Left cardiac atrium (tissue), 4 donors: ENCODE data around the gene BICDL1. TPM values are rescaled to one million over a fixed set of nuclear protein-coding genes. Genes with fewer than 3 reads are reported as not detected.
"Not testable (repeated sequence)": the region's sequence is repeated elsewhere in the genome, so short reads cannot be mapped to it uniquely, and the experiment has no call there.

Experiments used
- ATAC-seq, 2 donors: fragments of 200-7000 bp; cut with Tn5 transposase; one replicate each; pipeline ENCODE4 v1.9.1; 2020; ENCODE audit warnings: mild to moderate bottlenecking in 2 of 2, moderate library complexity in 2 of 2
- DNase-seq: peaks from one replicate; pipeline ENCODE4 v3.0.0-alpha.2; 2020
- intact Hi-C, 2 donors: fragments of 100-400 bp; cut with DNase I; formaldehyde crosslinking; loops; one replicate each; pipeline versions ENCODE4 v1.14.1 to v1.15.1; 2022 to 2023
- total RNA-seq, 2 donors: library from RNA; stranded (reverse); fragmentation: NEBNext Ultra II Directional; extraction: Animal tissue kit (Norgen Biotek cat#: 25700); gene quantifications; one replicate each; pipeline ENCODE4 v1.2.1, GENCODE V29; 2021
- donor health status: DM: no; HTN: yes; CAD: no.
- donor health status: DM: no; HTN: yes; CAD: no; lungs with severe emphysema.
- donor health status: DM: yes; HTN: yes; CAD: no.
- donor health status: Dilated cardiomyopathy.

Gene BICDL1
- total RNA-seq, 2 donors from 2014 or later: 12.6 to 13.4 TPM

GRCh38 chr12:120041386-120042231 lies 52.6 kb downstream of the BICDL1 start:
- intact Hi-C loops: no loop called here
- DNase-seq (no peak), ATAC-seq (no peak)

- intact Hi-C loops, ATAC-seq, DNase-seq: not testable (repeated sequence)
These were observed 56.3 kb downstream of the BICDL1 start for GRCh38 chr12:120045367-120045766.

- DNase-seq (no peak), ATAC-seq (no peak)
- intact Hi-C loops: no loop called here
These were observed 58.0 kb downstream of the BICDL1 start for GRCh38 chr12:120047072-120047471.

- DNase-seq: no peak
- ATAC-seq: no peak
- intact Hi-C loops: no loop called here
These were observed 59.2 kb downstream of the BICDL1 start for GRCh38 chr12:120048263-120048662.

GRCh38 chr12:120049426-120049825 lies 60.4 kb downstream of the BICDL1 start:
- intact Hi-C loops: no loop called here
- ATAC-seq: no peak
- no peak for DNase-seq

GRCh38 chr12:120051535-120051934 lies 62.5 kb downstream of the BICDL1 start:
- no peak for DNase-seq
- intact Hi-C loops: no loop called here
- ATAC-seq: no peak

GRCh38 chr12:120054293-120054692 lies 65.3 kb downstream of the BICDL1 start:
- DNase-seq (no peak), ATAC-seq (no peak)
- intact Hi-C loops: no loop called here

- DNase-seq (no peak), ATAC-seq (peak in 1 of 2 donors; percentile 77)
- intact Hi-C loops: no loop called here
These were observed 66.4 kb downstream of the BICDL1 start for GRCh38 chr12:120055231-120056000.

- DNase-seq (no peak), ATAC-seq (no peak)
- intact Hi-C loops: no loop called here
These were observed 67.7 kb downstream of the BICDL1 start for GRCh38 chr12:120056739-120057138.

GRCh38 chr12:120060196-120060595 lies 71.2 kb downstream of the BICDL1 start:
- ATAC-seq: peak in 1 of 2 donors; percentile 31
- intact Hi-C loops: no loop called here
- no peak for DNase-seq

GRCh38 chr12:120060717-120061116 lies 71.7 kb downstream of the BICDL1 start:
- ATAC-seq (no peak), DNase-seq (no peak)
- intact Hi-C loops: no loop called here

GRCh38 chr12:120061575-120062214 lies 72.7 kb downstream of the BICDL1 start:
- DNase-seq (no peak), ATAC-seq (peak in 1 of 2 donors; percentile 9)
- intact Hi-C loops: no loop called here

- intact Hi-C loops: no loop called here
- DNase-seq (no peak), ATAC-seq (peak in 1 of 2 donors; percentile 1)
These were observed 74.0 kb downstream of the BICDL1 start for GRCh38 chr12:120062976-120063579.

GRCh38 chr12:120064054-120064940 lies 75.3 kb downstream of the BICDL1 start:
- intact Hi-C loops: no loop called here
- peak; percentile 39 to 71 for ATAC-seq
- no peak for DNase-seq

GRCh38 chr12:120065472-120065871 lies 76.4 kb downstream of the BICDL1 start:
- intact Hi-C loops: no loop called here
- DNase-seq: no peak
- peak; percentile 3 to 14 for ATAC-seq

GRCh38 chr12:120066341-120066740 lies 77.3 kb downstream of the BICDL1 start:
- intact Hi-C loops: no loop called here
- DNase-seq: no peak
- peak in 1 of 2 donors; percentile 14 for ATAC-seq

- DNase-seq (no peak), ATAC-seq (peak in 1 of 2 donors; percentile 16)
- intact Hi-C loops: no loop called here
These were observed 78.2 kb downstream of the BICDL1 start for GRCh38 chr12:120067084-120067869.

- no peak for DNase-seq
- ATAC-seq: no peak
- intact Hi-C loops: no loop called here
These were observed 78.9 kb downstream of the BICDL1 start for GRCh38 chr12:120067901-120068300.
